Activated CD4-positive, alpha-beta T cell treated with anti-CD3 and anti-CD28 coated beads for 36 hours (primary cell): Measurements from ENCODE around the gene GALNTL6. TPM values are rescaled to one million over a fixed set of nuclear protein-coding genes. Genes with fewer than 3 reads are reported as not detected.

Source experiments
- ATAC-seq: fragments of 200-7000 bp; cut with Tn5 transposase; one replicate; pipeline ENCODE4 v1.10.0; 2021; ENCODE audit warnings: mild to moderate bottlenecking, moderate library complexity
- CTCF ChIA-PET: fragments of 350-600 bp; sonication (Branson Sonifier 250); formaldehyde crosslinking; loops from one replicate; lab custom pipeline; 2021; ENCODE audit warnings: antibody characterized with exemption; lab: Charles Lee
- POLR2A ChIA-PET: fragments of 350-600 bp; sonication (Branson Sonifier 250); formaldehyde crosslinking; loops from one replicate; lab custom pipeline; 2021; ENCODE audit warnings: antibody characterized with exemption, inconsistent platforms; lab: Charles Lee
- DNase-seq: peaks from one replicate; pipeline ENCODE4 v3.0.0-alpha.2; 2020
- H3K27ac Mint-ChIP-seq: one replicate; pipeline ENCODE4 v1.8.0; 2021; ENCODE audit warnings: mixed read lengths
- H3K27me3 Mint-ChIP-seq: one replicate; pipeline ENCODE4 v1.8.0; 2021; ENCODE audit warnings: mixed read lengths
- H3K36me3 Mint-ChIP-seq: one replicate; pipeline ENCODE4 v1.8.0; 2021; ENCODE audit warnings: low read depth, mixed read lengths
- H3K4me1 Mint-ChIP-seq: one replicate; pipeline ENCODE4 v1.8.0; 2021; ENCODE audit warnings: mixed read lengths
- H3K4me3 Mint-ChIP-seq: one replicate; pipeline ENCODE4 v1.8.0; 2021; ENCODE audit warnings: mild to moderate bottlenecking, moderate library complexity, mixed read lengths
- H3K9me3 Mint-ChIP-seq: one replicate; pipeline ENCODE4 v1.8.0; 2021; ENCODE audit warnings: low read depth, mixed read lengths
- intact Hi-C, 2 experiments: fragments of 100-400 bp; cut with DNase I in 1 of 2; cut with micrococcal nuclease in 1 of 2; formaldehyde crosslinking; loops; one replicate each; pipeline versions ENCODE4 v1.14.2 to v1.15.1; 2022 to 2024; cut with DNase I, micrococcal nuclease
- total RNA-seq, 2 experiments: library from RNA; stranded (reverse); gene quantifications; one replicate each; pipeline ENCODE4 v1.2.3, GENCODE V29; 2021

GALNTL6 gene
- total RNA-seq, 2 experiments from 2014 or later, result not detected

DNA sequence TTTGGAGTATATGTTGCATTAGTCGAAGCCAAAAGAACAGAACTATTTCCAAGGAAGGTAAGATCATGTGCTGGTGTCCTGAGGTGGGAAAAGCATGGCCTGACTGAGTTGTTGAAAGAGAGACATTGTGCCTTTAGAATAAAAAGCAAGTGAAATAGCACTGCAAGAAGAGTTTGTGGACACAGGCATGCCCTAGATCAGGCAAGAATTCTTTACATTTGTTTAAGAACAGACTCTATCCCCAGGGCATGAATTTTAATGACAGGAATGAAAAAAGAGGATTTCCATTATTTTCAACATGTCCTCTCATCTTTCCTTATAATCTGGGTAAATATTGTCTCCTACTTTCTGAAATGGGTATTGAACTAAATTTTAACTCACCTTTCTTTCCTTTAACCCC lies 839.2 kb downstream of the GALNTL6 start:
- H3K27me3 Mint-ChIP-seq, result no peaks in the 10 kb centered on the region
- no peak overlapping the region for H3K4me3 Mint-ChIP-seq
- ATAC-seq, result no peak
- DNase-seq, result no peak
- H3K9me3 Mint-ChIP-seq, result no peaks in the 10 kb centered on the region
- H3K27ac Mint-ChIP-seq, result no peak overlapping the region
- intact Hi-C loops, result no loop called here
- POLR2A ChIA-PET, result no interaction called here
- no peaks in the 10 kb centered on the region for H3K4me1 Mint-ChIP-seq
- H3K36me3 Mint-ChIP-seq, result no peaks in the 10 kb centered on the region
- CTCF ChIA-PET, result no interaction called here

DNA sequence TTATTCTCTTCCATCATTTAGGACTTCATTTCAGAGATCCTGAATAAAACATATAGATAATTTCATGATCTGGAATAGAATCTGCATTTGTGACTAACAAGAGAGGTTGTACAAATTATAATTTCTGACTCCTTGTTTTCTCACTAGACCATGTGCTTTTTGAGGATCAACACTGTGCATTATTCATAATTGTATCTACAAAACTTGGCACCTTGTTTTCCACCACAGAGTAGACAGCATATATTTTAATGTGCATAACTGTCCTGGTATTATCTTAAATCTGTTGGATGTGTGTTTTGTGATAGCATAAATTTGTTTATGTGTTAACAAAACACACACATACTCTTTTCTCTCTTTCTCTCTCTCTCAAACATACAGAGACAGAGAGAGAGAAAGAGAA lies 840.5 kb downstream of the GALNTL6 start:
- POLR2A ChIA-PET, result no interaction called here
- ATAC-seq, result no peak

GRCh38 chr4:172654457-172654856 lies 841.3 kb downstream of the GALNTL6 start:
- Mint-ChIP-seq H3K27me3 (no peaks in the 10 kb centered on the region), H3K27ac (no peak overlapping the region), H3K9me3 (no peaks in the 10 kb centered on the region), H3K4me1 (no peaks in the 10 kb centered on the region), H3K4me3 (no peak overlapping the region), H3K36me3 (no peaks in the 10 kb centered on the region)
- DNase-seq, result no peak
- CTCF ChIA-PET, result no interaction called here
- no peak for ATAC-seq
- intact Hi-C loops, result no loop called here
- POLR2A ChIA-PET, result interaction anchor here (0.7 kb wide), 1 partner anchor 222 kb away, joined by 5 read pairs; no protein-coding TSS in a partner anchor

More for the DNA sequence above, 840.5 kb downstream of the GALNTL6 start:
- Mint-ChIP-seq H3K36me3 (no peaks in the 10 kb centered on the region), H3K4me3 (no peak overlapping the region), H3K27me3 (no peaks in the 10 kb centered on the region), H3K27ac (no peak overlapping the region), H3K9me3 (no peaks in the 10 kb centered on the region), H3K4me1 (no peaks in the 10 kb centered on the region)
- CTCF ChIA-PET, result no interaction called here
- no peak for DNase-seq
- intact Hi-C loops, result no loop called here

- ATAC-seq (no peak), DNase-seq (no peak)
- H3K36me3 Mint-ChIP-seq, result no peaks in the 10 kb centered on the region
- intact Hi-C loops, result no loop called here
- no peak overlapping the region for H3K4me3 Mint-ChIP-seq
- H3K9me3 Mint-ChIP-seq, result no peaks in the 10 kb centered on the region
- no peaks in the 10 kb centered on the region for H3K27me3 Mint-ChIP-seq
- POLR2A ChIA-PET, result no interaction called here
- H3K27ac Mint-ChIP-seq, result no peak overlapping the region
- CTCF ChIA-PET, result no interaction called here
- H3K4me1 Mint-ChIP-seq, result no peaks in the 10 kb centered on the region
Measured at GRCh38 chr4:172656055-172656454, 842.9 kb downstream of the GALNTL6 start.

GRCh38 chr4:172657081-172657480 lies 843.9 kb downstream of the GALNTL6 start:
- H3K36me3 Mint-ChIP-seq, result no peaks in the 10 kb centered on the region
- H3K4me3 Mint-ChIP-seq, result no peak overlapping the region
- DNase-seq, result no peak
- H3K27me3 Mint-ChIP-seq, result no peaks in the 10 kb centered on the region
- intact Hi-C loops, result no loop called here
- no peak overlapping the region for H3K27ac Mint-ChIP-seq
- ChIA-PET POLR2A (no interaction called here), CTCF (no interaction called here)
- H3K4me1 Mint-ChIP-seq, result no peaks in the 10 kb centered on the region
- no peak for ATAC-seq
- no peaks in the 10 kb centered on the region for H3K9me3 Mint-ChIP-seq

GRCh38 chr4:172660251-172660650 lies 847.0 kb downstream of the GALNTL6 start:
- POLR2A ChIA-PET, result no interaction called here
- Mint-ChIP-seq H3K27ac (no peak overlapping the region), H3K36me3 (no peaks in the 10 kb centered on the region), H3K9me3 (no peaks in the 10 kb centered on the region), H3K27me3 (no peaks in the 10 kb centered on the region), H3K4me3 (no peak overlapping the region), H3K4me1 (no peaks in the 10 kb centered on the region)
- CTCF ChIA-PET, result no interaction called here
- intact Hi-C loops, result no loop called here
- DNase-seq (no peak), ATAC-seq (no peak)

DNA sequence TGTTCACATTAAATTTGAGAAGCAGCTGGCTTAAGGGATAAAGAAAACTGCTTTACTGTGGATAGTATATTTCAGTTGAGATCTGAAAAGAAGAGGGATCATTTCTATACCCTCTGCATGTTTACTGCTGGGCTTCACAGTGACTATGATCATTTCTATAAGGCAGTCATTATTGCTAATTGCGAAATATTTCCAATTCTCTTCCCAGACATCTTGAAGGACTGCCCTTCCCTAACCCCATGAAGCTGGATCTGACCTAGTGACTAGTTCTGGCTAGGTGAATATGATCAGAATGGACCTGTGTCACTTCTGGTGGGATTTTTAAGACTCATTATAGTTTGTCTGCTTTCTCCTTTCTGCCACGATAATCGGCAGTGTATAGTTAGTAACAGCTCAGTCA lies 848.9 kb downstream of the GALNTL6 start:
- intact Hi-C loops, result no loop called here
- CTCF ChIA-PET, result no interaction called here
- no peaks in the 10 kb centered on the region for H3K9me3 Mint-ChIP-seq

DNA sequence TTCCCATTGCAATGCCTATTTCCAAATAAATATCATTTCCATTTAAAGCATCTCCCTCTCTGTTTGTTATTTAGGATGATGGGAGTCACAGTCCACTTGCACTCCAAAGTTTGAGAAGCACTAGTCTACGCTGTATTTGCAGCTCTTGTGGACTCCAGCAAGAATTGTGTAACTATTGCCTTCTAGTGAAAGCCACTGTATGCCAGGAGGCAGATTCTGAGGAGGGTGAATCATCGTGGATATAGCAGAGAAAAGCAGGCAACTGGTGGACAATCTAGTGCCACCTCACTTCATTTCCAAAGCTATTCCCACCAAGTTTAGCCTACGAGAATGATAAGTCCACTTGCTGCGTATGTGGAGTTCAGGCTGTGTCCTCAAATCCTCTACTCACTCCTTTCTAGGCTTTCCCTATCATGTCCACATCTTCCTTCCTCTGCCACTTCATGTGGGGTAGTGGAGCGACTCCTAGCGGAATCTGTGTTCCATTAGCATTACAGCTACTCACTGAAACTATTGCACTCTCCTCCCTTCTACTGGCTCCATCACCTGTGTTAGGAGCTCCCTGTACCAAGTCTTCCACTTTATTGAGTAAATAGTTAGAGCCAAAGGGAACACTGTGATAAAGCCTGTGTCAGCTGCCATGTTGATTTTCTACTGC lies 853.6 kb downstream of the GALNTL6 start:
- intact Hi-C loops, result no loop called here
- Mint-ChIP-seq H3K9me3 (no peaks in the 10 kb centered on the region), H3K4me3 (no peak overlapping the region), H3K27ac (no peak overlapping the region), H3K4me1 (no peaks in the 10 kb centered on the region), H3K36me3 (no peaks in the 10 kb centered on the region), H3K27me3 (no peaks in the 10 kb centered on the region)
- ATAC-seq (no peak), DNase-seq (no peak)
- CTCF ChIA-PET, result no interaction called here
- POLR2A ChIA-PET, result no interaction called here

More for the DNA sequence above, 848.9 kb downstream of the GALNTL6 start:
- DNase-seq (no peak), ATAC-seq (no peak)
- Mint-ChIP-seq H3K4me1 (no peaks in the 10 kb centered on the region), H3K4me3 (no peak overlapping the region), H3K27me3 (no peaks in the 10 kb centered on the region), H3K36me3 (no peaks in the 10 kb centered on the region), H3K27ac (no peak overlapping the region)
- POLR2A ChIA-PET, result no interaction called here

DNA sequence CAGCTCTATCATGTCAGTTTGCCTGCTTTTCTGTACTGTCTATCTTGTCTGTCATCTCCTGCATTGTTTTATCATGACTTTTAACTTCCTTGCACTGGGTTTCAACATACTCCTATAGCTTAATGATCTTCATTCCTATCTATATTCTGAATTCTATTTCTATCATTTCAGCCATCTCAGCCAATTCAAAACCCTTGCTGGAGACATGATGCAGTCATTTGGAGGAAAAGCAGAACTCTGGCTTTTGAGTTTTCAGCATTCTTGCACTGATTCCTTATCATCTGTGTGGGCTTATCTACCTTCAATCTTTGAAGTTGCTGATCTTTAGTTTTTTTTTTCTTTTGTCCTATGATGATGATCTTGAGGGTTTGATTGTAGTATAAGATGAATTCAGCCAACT lies 861.6 kb downstream of the GALNTL6 start:
- Mint-ChIP-seq H3K9me3 (peaks cover 10% of the 10 kb centered on the region), H3K27ac (no peak overlapping the region), H3K4me3 (no peak overlapping the region), H3K36me3 (no peaks in the 10 kb centered on the region), H3K4me1 (no peaks in the 10 kb centered on the region), H3K27me3 (no peaks in the 10 kb centered on the region)
- ATAC-seq (no peak), DNase-seq (no peak)
- ChIA-PET CTCF (no interaction called here), POLR2A (no interaction called here)
- intact Hi-C loops, result no loop called here

- no peaks in the 10 kb centered on the region for H3K36me3 Mint-ChIP-seq
- no peak overlapping the region for H3K27ac Mint-ChIP-seq
- intact Hi-C loops, result no loop called here
- H3K4me3 Mint-ChIP-seq, result no peak overlapping the region
- peaks cover 10% of the 10 kb centered on the region for H3K9me3 Mint-ChIP-seq
- H3K27me3 Mint-ChIP-seq, result no peaks in the 10 kb centered on the region
- ATAC-seq (no peak), DNase-seq (no peak)
- no peaks in the 10 kb centered on the region for H3K4me1 Mint-ChIP-seq
- POLR2A ChIA-PET, result no interaction called here
- CTCF ChIA-PET, result no interaction called here
Measured at GRCh38 chr4:172675232-172675631, 862.0 kb downstream of the GALNTL6 start.

GRCh38 chr4:172680691-172681090 lies 867.5 kb downstream of the GALNTL6 start:
- no peak overlapping the region for H3K27ac Mint-ChIP-seq
- intact Hi-C loops, result no loop called here
- ChIA-PET POLR2A (no interaction called here), CTCF (no interaction called here)
- H3K4me1 Mint-ChIP-seq, result no peaks in the 10 kb centered on the region
- no peak for DNase-seq
- no peaks in the 10 kb centered on the region for H3K27me3 Mint-ChIP-seq
- H3K9me3 Mint-ChIP-seq, result peaks cover 2% of the 10 kb centered on the region
- H3K36me3 Mint-ChIP-seq, result no peaks in the 10 kb centered on the region
- no peak for ATAC-seq
- H3K4me3 Mint-ChIP-seq, result no peak overlapping the region

GRCh38 chr4:172683021-172683420 lies 869.8 kb downstream of the GALNTL6 start:
- no peak overlapping the region for H3K4me3 Mint-ChIP-seq
- H3K4me1 Mint-ChIP-seq, result no peaks in the 10 kb centered on the region
- ATAC-seq, result no peak
- H3K9me3 Mint-ChIP-seq, result peaks cover 2% of the 10 kb centered on the region
- CTCF ChIA-PET, result no interaction called here
- H3K36me3 Mint-ChIP-seq, result no peaks in the 10 kb centered on the region
- H3K27me3 Mint-ChIP-seq, result no peaks in the 10 kb centered on the region
- H3K27ac Mint-ChIP-seq, result no peak overlapping the region
- intact Hi-C loops, result no loop called here
- DNase-seq, result no peak
- POLR2A ChIA-PET, result no interaction called here
